Right cardiac atrium (tissue), 5 donors: ENCODE data around the gene UNC5A. TPM values are rescaled to one million over a fixed set of nuclear protein-coding genes. Genes with fewer than 3 reads are reported as not detected.

ENCODE experiments used
- ATAC-seq, 2 donors: fragments of 200-7000 bp; cut with Tn5 transposase; one replicate each; pipeline versions ENCODE4 v1.8.0 to v1.9.1; 2020; ENCODE audit warnings: moderate library complexity in 2 of 2, mild to moderate bottlenecking in 1 of 2
- DNase-seq, 3 donors: peaks; one replicate each; pipeline ENCODE4 v3.0.0-alpha.2; 2020
- H3K27ac ChIP-seq: one replicate; pipeline ENCODE4 v1.5.1; 2013; ENCODE audit warnings: mild to moderate bottlenecking, low read length, control low read depth, moderate library complexity
- H3K27me3 ChIP-seq: one replicate; pipeline ENCODE4 v1.6.1; 2013; ENCODE audit not compliant: control insufficient read depth, insufficient read depth
- H3K4me1 ChIP-seq: one replicate; pipeline ENCODE4 v1.6.1; 2013; ENCODE audit warnings: low read length; ENCODE audit not compliant: control insufficient read depth, insufficient read depth
- H3K4me3 ChIP-seq: one replicate; pipeline ENCODE4 v1.5.1; 2013; ENCODE audit warnings: low read length, control low read depth
- H3K9me3 ChIP-seq: one replicate; pipeline ENCODE4 v1.6.1; 2013; ENCODE audit warnings: low read length; ENCODE audit not compliant: control insufficient read depth
- WGBS: extraction: QIAGEN DNeasy Blood & Tissue Kit; methylation state at CpG from one replicate; pipeline ENCODE4 v1.1.7; 2013; 5-methylcytosine and 5-hydroxymethylcytosine counted together
- intact Hi-C, 4 donors: fragments of 100-400 bp; cut with DNase I; formaldehyde crosslinking; loops; one replicate each; pipeline versions ENCODE4 v1.11.0 to v1.14.0; 2022 to 2023
- polyA plus RNA-seq: library from polyadenylated mRNA; stranded (reverse); fragments of 200-250 nt; gene quantifications from one replicate; pipeline ENCODE4 v1.2.3, GENCODE V29; 2013
- total RNA-seq, 4 donors: library from RNA; stranded (reverse); fragmentation: NEBNext Ultra II Directional; extraction: Animal tissue kit (Norgen Biotek cat#: 25700); gene quantifications; one replicate each; pipeline ENCODE4 v1.2.1, GENCODE V29; 2021
- donor health status: healthy with polysubstance abuse.
- donor health status: DM: no; HTN: yes; CAD: no.
- donor health status: DM: no; HTN: no; CAD: no.
- donor health status: DM: no; HTN: yes; CAD: no; lungs with severe emphysema.
- donor health status: DM: yes; HTN: yes; CAD: no.

The UNC5A gene
- total and polyA plus RNA-seq, 5 donors, result 0.17 to 0.85 (median 0.62) TPM

DNA sequence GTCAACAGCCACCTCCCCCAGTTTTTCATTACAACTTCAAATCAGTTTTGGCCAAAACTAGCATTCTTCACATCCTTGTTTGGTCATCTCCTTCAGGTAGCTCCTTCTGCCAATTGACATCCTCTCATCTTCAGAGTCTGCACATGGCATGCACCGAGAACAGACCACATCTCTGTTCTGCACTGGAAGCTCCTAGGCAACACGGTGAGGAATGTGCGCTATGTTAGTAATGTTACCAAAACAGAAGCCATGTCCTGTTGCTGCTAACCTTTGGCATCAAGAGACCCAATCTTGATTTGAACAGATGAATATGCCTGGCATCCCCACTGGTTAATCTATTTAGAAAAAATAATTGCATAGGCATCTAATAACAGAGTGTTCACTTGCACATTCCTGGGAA lies 93.9 kb downstream of the UNC5A start:
- Histone ChIP-seq H3K4me1 (no peaks in the 10 kb centered on the region), H3K27me3 (no peaks in the 10 kb centered on the region), H3K27ac (no peak overlapping the region), H3K4me3 (no peak overlapping the region), H3K9me3 (no peaks in the 10 kb centered on the region)
- ATAC-seq, result no peak
- DNase-seq, result no peak
- 77% methylated on average over 3 of the region's 3 CpGs for whole genome bisulfite sequencing
- intact Hi-C loops, result no loop called here

DNA sequence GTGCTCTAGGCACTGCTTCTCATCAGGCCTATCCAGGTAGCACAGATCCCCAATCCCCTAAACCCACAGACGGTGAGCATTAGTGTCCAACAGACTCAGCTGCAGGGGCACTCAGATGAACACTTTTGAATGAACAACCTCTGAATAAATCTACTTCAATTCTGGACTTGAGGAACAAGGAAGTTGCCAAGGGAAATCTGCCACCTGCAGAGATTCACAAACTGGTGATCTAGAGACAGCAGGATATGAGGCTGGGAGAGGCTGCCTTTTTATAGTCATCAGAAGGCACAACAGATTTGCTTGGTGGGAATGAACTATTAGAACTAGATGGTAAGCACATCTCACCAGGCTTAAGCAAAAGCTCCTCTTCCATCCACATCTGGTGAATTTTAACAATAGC lies 95.8 kb downstream of the UNC5A start:
- no peak overlapping the region for H3K4me3 ChIP-seq
- 90% methylated on average over 1 of the region's 1 CpG for WGBS
- DNase-seq (no peak), ATAC-seq (no peak)
- H3K9me3 ChIP-seq, result no peaks in the 10 kb centered on the region
- H3K4me1 ChIP-seq, result no peaks in the 10 kb centered on the region
- no peaks in the 10 kb centered on the region for H3K27me3 ChIP-seq
- intact Hi-C loops, result no loop called here
- no peak overlapping the region for H3K27ac ChIP-seq

DNA sequence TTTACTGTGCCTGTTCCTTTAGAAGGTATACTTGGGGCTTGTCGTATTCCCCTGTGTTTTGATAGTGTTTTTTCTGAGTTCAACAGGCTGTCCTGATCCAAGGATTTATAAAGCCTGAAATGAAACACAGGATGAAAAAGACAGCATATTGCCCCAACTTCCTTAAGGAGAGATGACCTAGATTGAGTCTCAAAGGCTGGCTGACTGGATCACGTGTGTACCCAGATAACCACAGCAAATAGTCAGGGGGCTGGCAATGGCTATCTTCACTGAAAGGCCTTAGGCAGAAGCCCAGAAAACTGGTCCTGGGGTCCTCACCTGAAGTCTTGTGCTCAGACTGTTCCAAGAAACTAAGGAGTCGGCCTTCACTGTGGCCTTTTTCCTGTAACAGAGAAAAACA lies 96.4 kb downstream of the UNC5A start:
- no peaks in the 10 kb centered on the region for H3K4me1 ChIP-seq
- intact Hi-C loops, result no loop called here
- 76% methylated on average over 3 of the region's 3 CpGs for WGBS
- H3K27ac ChIP-seq, result no peak overlapping the region
- ATAC-seq, result no peak
- H3K4me3 ChIP-seq, result no peak overlapping the region
- DNase-seq, result no peak
- no peaks in the 10 kb centered on the region for H3K9me3 ChIP-seq
- H3K27me3 ChIP-seq, result no peaks in the 10 kb centered on the region

DNA sequence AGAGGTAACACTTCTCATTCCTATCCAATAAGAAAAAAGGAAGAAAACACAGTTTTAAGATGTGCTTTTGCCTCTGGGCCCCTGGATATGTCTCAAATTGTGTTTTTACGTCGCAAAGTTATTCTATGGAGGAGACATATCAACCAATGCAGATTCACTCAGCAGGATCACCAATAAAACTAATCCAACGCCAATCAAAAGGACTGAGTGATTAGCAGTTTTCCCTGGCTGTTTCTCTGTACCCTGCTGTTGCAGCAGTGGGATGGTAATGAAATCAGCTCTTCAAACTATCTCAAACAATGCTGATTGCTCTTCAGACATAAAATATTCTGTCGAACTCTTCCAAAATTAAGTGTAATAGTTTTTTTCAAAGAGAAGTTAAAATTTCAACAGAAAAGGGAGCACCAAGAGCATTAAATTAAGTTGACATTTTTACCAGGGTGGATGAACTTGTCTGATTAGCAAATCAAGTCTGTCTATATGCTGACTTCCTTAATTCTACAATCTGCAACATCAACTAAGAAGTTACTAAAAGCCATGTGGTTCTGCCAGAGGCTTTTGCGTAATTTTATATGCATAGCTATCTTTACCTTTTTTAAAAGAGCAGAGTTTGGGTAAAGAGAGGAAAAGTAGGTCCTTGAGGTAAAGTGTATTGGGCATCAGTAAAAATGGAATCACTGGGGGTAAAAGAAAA lies 98.5 kb downstream of the UNC5A start:
- no peak for DNase-seq
- no peak overlapping the region for H3K4me3 ChIP-seq
- H3K9me3 ChIP-seq, result no peaks in the 10 kb centered on the region
- 92% methylated on average over 5 of the region's 5 CpGs for WGBS
- intact Hi-C loops, result no loop called here
- H3K27ac ChIP-seq, result no peak overlapping the region
- no peak for ATAC-seq
- no peaks in the 10 kb centered on the region for H3K4me1 ChIP-seq
- H3K27me3 ChIP-seq, result no peaks in the 10 kb centered on the region

DNA sequence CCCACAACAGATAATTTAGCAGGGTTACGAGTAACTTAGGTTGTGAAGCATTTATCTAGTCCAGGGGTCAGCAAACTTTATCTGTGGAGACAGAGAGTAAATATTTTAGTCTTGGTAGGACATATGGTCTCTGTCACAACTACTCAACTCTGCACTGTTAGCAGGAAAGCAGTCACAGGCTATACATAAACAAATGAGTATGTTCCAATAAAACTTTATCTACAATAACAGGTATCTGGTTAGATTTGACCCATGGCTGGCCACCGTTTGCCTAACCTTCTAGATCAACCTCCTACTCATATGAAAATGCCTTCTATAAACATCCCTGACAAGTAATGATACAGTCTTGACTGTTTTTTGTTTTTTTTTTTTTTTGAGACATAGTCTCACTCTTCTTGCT lies 101.8 kb downstream of the UNC5A start:
- no peak overlapping the region for H3K4me3 ChIP-seq
- ATAC-seq (no peak), DNase-seq (no peak)
- intact Hi-C loops, result no loop called here
- no peak overlapping the region for H3K27ac ChIP-seq
- no peaks in the 10 kb centered on the region for H3K9me3 ChIP-seq
- 86% methylated on average over 2 of the region's 2 CpGs for WGBS
- no peaks in the 10 kb centered on the region for H3K4me1 ChIP-seq
- no peaks in the 10 kb centered on the region for H3K27me3 ChIP-seq

DNA sequence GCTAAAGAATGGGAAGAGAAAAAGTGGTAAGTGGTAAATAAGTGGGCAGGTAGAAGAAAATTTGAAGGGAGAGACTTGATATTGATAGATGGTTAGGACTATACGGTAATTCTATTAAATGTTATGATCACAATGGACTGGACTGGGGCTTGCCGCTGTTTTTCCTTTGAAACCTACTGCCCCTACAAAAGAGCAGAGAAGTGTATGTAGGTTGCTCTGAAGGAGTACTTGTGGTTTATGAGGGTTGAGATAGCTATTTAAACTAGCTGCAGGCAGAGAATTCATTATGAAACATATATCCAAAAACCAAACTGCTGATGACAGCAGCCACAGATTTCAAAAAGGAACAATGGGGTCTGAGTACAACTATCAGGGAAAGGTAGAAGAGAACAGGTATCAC lies 105.5 kb downstream of the UNC5A start:
- Histone ChIP-seq H3K4me1 (no peaks in the 10 kb centered on the region), H3K27me3 (no peaks in the 10 kb centered on the region), H3K4me3 (no peak overlapping the region), H3K9me3 (no peaks in the 10 kb centered on the region), H3K27ac (no peak overlapping the region)
- DNase-seq (no peak), ATAC-seq (no peak)
- 98% methylated on average over 2 of the region's 2 CpGs for WGBS
- intact Hi-C loops, result no loop called here

DNA sequence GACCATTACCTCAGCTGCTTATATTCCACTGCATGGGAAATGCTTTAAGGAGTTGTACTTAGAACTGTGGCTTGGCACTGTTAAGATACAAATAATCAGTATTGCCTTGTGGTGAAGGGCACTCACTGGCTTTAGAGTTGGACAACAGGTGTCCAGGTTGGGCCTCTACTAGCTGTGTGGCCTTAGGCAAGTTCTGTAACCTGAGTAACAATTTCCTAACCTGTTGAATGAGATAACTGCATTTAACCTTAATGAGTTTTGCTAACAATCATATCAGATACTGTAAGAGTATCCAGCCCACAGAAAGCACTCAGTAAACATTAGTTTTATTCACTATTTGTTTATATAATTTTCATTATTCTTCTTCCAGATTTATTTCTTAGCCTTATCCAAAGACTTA lies 106.0 kb downstream of the UNC5A start:
- Histone ChIP-seq H3K4me1 (no peaks in the 10 kb centered on the region), H3K27me3 (no peaks in the 10 kb centered on the region), H3K27ac (no peak overlapping the region), H3K9me3 (no peaks in the 10 kb centered on the region), H3K4me3 (no peak overlapping the region)
- DNase-seq, result no peak
- intact Hi-C loops, result no loop called here
- ATAC-seq, result no peak

DNA sequence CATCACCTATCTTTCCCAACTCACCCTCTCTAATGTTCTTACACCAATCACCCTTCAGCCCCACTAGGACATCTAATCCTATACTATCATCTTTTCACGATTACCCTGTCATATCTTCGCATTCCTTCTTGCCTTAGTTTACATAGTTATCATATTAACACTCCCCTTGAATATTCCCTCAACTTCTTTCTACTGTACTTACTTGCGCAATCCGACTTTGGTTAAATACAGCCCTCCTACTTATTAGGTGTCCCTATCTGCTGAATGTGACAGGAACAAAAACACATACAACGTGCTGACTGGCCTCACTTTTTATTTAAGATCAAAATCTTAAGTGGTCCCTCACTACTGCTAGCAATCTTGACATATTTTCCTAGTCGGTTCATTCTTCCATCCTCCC lies 108.3 kb downstream of the UNC5A start:
- DNase-seq (no peak), ATAC-seq (no peak)
- Histone ChIP-seq H3K9me3 (no peaks in the 10 kb centered on the region), H3K27me3 (no peaks in the 10 kb centered on the region), H3K4me1 (no peaks in the 10 kb centered on the region), H3K4me3 (no peak overlapping the region), H3K27ac (no peak overlapping the region)
- intact Hi-C loops, result no loop called here
- 91% methylated on average over 6 of the region's 6 CpGs for WGBS

DNA sequence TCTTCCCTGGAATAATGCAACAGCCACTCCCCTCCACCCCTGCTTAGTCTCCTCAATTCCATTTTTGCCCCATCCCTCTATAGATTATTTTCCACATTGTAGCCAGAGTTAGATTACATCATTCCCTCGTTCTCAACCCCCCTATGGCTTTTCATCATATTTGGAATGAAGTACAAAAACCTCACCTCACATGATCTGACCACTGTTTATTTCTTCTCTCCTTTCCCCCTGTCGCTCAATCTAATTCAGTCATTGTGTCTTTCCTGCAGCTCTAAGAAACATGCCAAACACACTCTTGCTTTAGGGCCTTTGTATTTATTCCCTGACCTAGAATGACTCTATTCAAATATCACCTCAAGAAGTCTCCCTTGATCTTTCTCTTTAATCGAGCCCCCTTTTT lies 111.4 kb downstream of the UNC5A start:
- Histone ChIP-seq H3K27ac (no peak overlapping the region), H3K27me3 (no peaks in the 10 kb centered on the region), H3K9me3 (no peaks in the 10 kb centered on the region), H3K4me1 (no peaks in the 10 kb centered on the region), H3K4me3 (no peak overlapping the region)
- 81% methylated on average over 3 of the region's 3 CpGs for WGBS
- intact Hi-C loops, result no loop called here
- DNase-seq (no peak), ATAC-seq (no peak)

DNA sequence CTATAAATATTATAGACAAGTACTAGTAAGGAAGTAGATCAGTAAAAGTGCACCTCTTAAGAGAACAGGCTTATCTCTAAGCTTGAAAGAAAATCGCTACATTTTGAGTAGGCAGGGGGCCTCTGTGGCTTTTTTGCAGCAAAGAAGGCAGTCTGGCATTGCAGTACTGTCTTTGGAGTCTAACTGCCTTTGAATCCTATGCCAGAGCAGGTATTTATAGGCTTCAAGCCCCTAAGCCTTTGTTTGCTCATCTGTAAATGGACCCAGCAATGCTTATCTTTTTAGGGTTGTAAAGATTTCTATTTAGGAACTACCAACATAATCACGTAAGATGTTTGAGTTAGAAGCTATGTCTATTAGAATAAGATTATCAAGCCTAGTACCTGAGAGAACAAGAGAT lies 112.5 kb downstream of the UNC5A start:
- ATAC-seq (no peak), DNase-seq (no peak)
- no peaks in the 10 kb centered on the region for H3K27me3 ChIP-seq
- no peak overlapping the region for H3K4me3 ChIP-seq
- no peaks in the 10 kb centered on the region for H3K9me3 ChIP-seq
- whole genome bisulfite sequencing, result 91% methylated on average over 2 of the region's 2 CpGs
- no peak overlapping the region for H3K27ac ChIP-seq
- intact Hi-C loops, result no loop called here
- no peaks in the 10 kb centered on the region for H3K4me1 ChIP-seq

DNA sequence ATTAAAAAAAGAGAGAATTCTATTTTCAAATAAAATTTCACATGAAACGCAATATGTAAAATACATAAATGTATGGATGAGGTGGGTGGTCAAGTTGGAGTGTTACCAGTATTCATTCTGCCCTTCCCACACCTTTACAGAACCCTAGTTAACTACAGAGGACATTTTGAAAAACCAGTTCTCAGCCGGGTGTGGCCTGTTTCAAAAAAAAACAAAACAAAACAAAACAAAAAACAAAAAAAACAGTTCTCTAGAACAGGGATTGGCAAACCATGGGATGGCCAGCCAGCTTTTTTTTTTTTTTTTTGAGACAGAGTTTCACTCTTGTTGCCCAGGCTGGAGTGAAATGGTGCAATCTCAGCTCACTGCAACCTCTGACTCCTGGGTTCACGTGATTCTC lies 117.2 kb downstream of the UNC5A start:
- no peak for ATAC-seq
- Histone ChIP-seq H3K9me3 (no peaks in the 10 kb centered on the region), H3K4me1 (no peaks in the 10 kb centered on the region), H3K27me3 (no peaks in the 10 kb centered on the region), H3K27ac (no peak overlapping the region), H3K4me3 (no peak overlapping the region)
- intact Hi-C loops, result no loop called here
- DNase-seq, result no peak
- WGBS, result 91% methylated on average over 3 of the region's 3 CpGs

DNA sequence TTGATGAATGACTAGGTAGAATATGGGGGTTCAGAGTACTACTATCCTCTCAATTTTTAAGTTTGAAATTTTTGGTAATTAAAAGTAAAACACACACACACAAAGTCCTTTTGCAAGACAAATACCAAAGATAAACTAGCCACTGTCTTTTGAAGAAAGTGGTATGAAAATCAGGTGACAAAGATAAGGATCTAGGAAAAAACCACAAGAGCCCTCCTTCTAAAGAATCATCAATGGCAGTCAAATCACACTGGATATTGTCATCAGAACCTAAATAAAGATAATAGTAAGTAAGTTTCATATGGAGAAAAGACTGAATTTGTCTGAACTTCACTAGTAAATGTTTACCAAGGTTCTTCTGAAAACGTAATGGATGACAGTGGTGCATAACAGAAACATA lies 119.3 kb downstream of the UNC5A start:
- ATAC-seq (no peak), DNase-seq (no peak)
- no peaks in the 10 kb centered on the region for H3K27me3 ChIP-seq
- 90% methylated on average over 1 of the region's 1 CpG for WGBS
- H3K9me3 ChIP-seq, result no peaks in the 10 kb centered on the region
- intact Hi-C loops, result no loop called here
- H3K27ac ChIP-seq, result no peak overlapping the region
- H3K4me1 ChIP-seq, result no peaks in the 10 kb centered on the region
- H3K4me3 ChIP-seq, result no peak overlapping the region
